Stimulated activated naive CD8-positive, alpha-beta T cell treated with anti-CD3 and anti-CD28 coated beads, Interleukin-15, Interleukin-2, amounts not matched to agents 100 U/mL and 50 U/mL, for 24 hours (primary cell): ENCODE data around the gene LRAT.
"Not testable (repeated sequence)": the region's sequence is repeated elsewhere in the genome, so short reads cannot be mapped to it uniquely, and the experiment has no call there.

Source experiments
- ATAC-seq: fragments of 150-1000 bp; cut with Tn5 transposase; one replicate; pipeline ENCODE4 v1.10.0; 2021
- DNase-seq: peaks from one replicate; pipeline ENCODE4 v3.0.0; 2021

Gene LRAT

GRCh38 chr4:154743683-154744340 lies at the start of gene LRAT:
TSS of gene LRAT (plus strand) at chr4:154744000. CDS start at chr4:154744327, 327 bp downstream.
- ATAC-seq (peak; percentile 37), DNase-seq (peak; percentile 35)

- ATAC-seq, result no peak
- no peak for DNase-seq
Observed at GRCh38 chr4:154707877-154708276, 35.9 kb upstream of the LRAT start.

- ATAC-seq, result no peak
- DNase-seq, result no peak
Observed at GRCh38 chr4:154709550-154709949, 34.2 kb upstream of the LRAT start.

- no peak for ATAC-seq
- no peak for DNase-seq
Observed at GRCh38 chr4:154711522-154711921, 32.3 kb upstream of the LRAT start.

GRCh38 chr4:154714339-154715040 lies 29.3 kb upstream of the LRAT start:
- no peak for DNase-seq
- no peak for ATAC-seq

- DNase-seq, result no peak
- no peak for ATAC-seq
Observed at GRCh38 chr4:154719087-154719486, 24.7 kb upstream of the LRAT start.

- ATAC-seq (peak; percentile 46), DNase-seq (no peak)
Observed at GRCh38 chr4:154720123-154720522, 23.7 kb upstream of the LRAT start.

- no peak for DNase-seq
- peak; percentile 14 for ATAC-seq
Observed at GRCh38 chr4:154720618-154721267, 23.1 kb upstream of the LRAT start.

GRCh38 chr4:154722262-154722661 lies 21.5 kb upstream of the LRAT start:
- ATAC-seq, result no peak
- DNase-seq, result no peak

GRCh38 chr4:154723601-154724000 lies 20.2 kb upstream of the LRAT start:
- ATAC-seq, result not testable (repeated sequence)

GRCh38 chr4:154727540-154727939 lies 16.3 kb upstream of the LRAT start:
- no peak for DNase-seq
- no peak for ATAC-seq

More at GRCh38 chr4:154723601-154724000, 20.2 kb upstream of the LRAT start:
- DNase-seq, result not testable (repeated sequence)

- no peak for DNase-seq
- ATAC-seq, result no peak
Observed at GRCh38 chr4:154731756-154732155, 12.0 kb upstream of the LRAT start.

GRCh38 chr4:154732669-154733068 lies 11.1 kb upstream of the LRAT start:
- DNase-seq (no peak), ATAC-seq (no peak)

GRCh38 chr4:154736770-154737169 lies 7.0 kb upstream of the LRAT start:
- no peak for DNase-seq
- ATAC-seq, result no peak

GRCh38 chr4:154738426-154738825 lies 5.4 kb upstream of the LRAT start:
- DNase-seq, result no peak

GRCh38 chr4:154739111-154739510 lies 4.7 kb upstream of the LRAT start:
- DNase-seq (no peak), ATAC-seq (no peak)

More at GRCh38 chr4:154738426-154738825, 5.4 kb upstream of the LRAT start:
- no peak for ATAC-seq

GRCh38 chr4:154740462-154740861 lies 3.3 kb upstream of the LRAT start:
- no peak for DNase-seq
- ATAC-seq, result peak; percentile 12

- DNase-seq, result no peak
- no peak for ATAC-seq
Observed at GRCh38 chr4:154741131-154741665, 2.6 kb upstream of the LRAT start.

GRCh38 chr4:154741922-154742850 lies 1.6 kb upstream of the LRAT start:
- ATAC-seq, result no peak
- DNase-seq, result peak; percentile 4

GRCh38 chr4:154744341-154744926 lies 634 bp downstream of the LRAT start:
- DNase-seq (no peak), ATAC-seq (no peak)

- ATAC-seq (no peak), DNase-seq (no peak)
Observed at GRCh38 chr4:154757713-154758112, 13.9 kb downstream of the LRAT start.
